ENCODE measurements around the gene CPB2. TPM values are rescaled to one million over a fixed set of nuclear protein-coding genes. Genes with fewer than 3 reads are reported as not detected.

The CPB2 gene, protein sequence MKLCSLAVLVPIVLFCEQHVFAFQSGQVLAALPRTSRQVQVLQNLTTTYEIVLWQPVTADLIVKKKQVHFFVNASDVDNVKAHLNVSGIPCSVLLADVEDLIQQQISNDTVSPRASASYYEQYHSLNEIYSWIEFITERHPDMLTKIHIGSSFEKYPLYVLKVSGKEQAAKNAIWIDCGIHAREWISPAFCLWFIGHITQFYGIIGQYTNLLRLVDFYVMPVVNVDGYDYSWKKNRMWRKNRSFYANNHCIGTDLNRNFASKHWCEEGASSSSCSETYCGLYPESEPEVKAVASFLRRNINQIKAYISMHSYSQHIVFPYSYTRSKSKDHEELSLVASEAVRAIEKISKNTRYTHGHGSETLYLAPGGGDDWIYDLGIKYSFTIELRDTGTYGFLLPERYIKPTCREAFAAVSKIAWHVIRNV
- total RNA-seq = not detected in 2 replicates

DNA sequence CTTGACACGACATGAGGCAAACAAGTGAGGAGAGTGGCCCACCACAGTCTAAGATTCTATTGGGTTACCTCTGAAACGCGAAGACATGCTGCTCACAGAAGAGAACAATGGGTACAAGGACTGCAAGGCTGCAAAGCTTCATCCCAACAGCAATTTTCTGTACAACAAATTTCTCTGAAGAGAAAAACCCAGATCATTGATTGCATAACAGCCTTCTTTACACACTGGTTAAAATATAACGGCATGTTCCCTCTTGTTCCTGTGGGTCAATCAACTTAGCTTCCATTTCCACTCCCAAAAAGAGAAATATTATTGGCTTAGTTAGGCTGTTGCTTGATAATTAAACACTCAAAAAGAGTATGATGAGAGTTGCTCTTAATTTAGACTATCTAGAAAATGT lies at the start of gene CPB2:
Gene CPB2, minus strand, starts transcription at position 166 of the 400 bp plus-strand sequence. Its CDS starts 24 bp downstream, at position 142.

DNA sequence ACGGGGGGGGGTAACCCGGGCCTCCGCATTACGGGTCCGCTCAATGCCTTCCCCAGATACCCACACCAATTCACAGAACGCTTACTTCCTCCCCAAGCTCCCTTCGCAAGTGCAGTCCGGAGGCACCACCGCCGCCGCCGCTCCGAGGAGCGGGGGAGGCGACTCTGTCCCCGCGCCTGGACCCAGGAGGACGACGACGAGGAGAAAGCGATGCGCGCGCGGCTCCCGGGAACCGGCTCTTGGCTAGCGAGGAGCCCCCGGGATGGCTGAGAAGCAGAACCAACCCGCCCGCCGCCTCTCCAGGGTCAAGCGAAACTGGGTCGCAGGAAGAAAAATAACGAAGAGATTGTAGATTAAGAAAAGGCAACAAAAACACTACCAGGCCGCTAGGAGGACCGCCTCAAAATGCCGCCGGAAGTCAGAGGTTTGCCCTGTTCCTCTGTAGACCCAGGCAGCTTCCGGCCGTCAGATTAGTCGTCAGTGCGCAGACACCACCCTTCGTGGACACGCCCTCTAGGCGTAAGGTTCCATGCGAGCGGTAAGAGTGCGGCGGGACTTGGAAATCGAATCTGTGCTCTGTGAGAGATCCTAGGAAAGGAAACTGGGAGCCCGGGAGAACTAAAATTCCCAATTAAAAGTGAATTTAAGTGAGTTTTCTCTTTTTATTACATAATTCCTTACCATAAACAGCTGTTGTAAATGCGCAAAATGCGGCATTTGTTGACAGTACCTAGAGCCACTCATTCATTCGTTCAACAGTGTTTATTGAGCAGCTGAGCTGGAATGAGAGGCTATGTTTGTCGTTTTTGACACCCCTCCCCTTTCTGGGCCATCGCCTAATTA lies 52.3 kb downstream of the CPB2 start, which contains the start of gene ZC3H13:
Gene ZC3H13, minus strand, starts transcription at position 428 of the 843 bp plus-strand sequence. CDS start 7,239 bp downstream, outside the sequence.

Other genes with a start within 250 kb of the CPB2 start
- 9.0 and 13.7 TPM in 2 replicates for gene ZC3H13, start 52.3 kb downstream of the CPB2 start, total RNA-seq
- gene LCP1, start 77.1 kb upstream of the CPB2 start, total RNA-seq = under 0.01 and 0.52 TPM in 2 replicates
- under 0.01 TPM in 1 of 2 replicates, not detected in the other for gene LRRC63, start 106.9 kb upstream of the CPB2 start, total RNA-seq

Data from dermis lymphatic vessel endothelial cell (primary cell).